HUDEP-2 (cell line): ENCODE measurements around the gene BSND.

Source experiments
- DNase-seq, 76 experiments: peaks; one replicate each; lab custom pipeline; 2025; ENCODE audit not compliant: unreplicated experiment in 76 of 76; lab: John Stamatoyannopoulos, UW

BSND gene

GRCh38 chr1:55059302-55060132 is 60.8 kb downstream of the BSND start:
- DNase-seq: no peak

GRCh38 chr1:55060133-55060999 is 61.6 kb downstream of the BSND start:
- no peak for DNase-seq

- DNase-seq: no peak
Measured at GRCh38 chr1:55061000-55061705, 62.4 kb downstream of the BSND start.
